ENCODE results near the gene MTUS2.

DNA sequence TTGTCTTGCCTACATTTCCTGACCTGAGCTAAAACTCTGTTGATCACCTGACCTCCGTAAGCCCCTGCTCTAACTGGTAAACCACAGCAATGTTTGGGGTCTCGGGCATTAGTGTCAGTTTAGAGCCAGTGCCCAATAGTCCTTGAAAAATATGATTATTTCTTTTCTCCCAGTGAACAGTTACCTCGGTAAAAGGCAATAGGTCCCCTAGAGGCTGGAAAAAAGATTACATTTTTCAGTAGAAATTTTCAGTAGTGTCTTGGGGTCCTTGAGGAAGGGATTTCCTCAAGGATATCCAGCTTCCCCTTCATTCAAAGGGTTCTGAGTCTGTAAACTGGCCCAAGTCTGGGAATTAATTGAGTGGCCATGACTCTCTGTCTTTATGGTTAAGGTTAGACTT lies 597.9 kb downstream of the MTUS2 start:
- no peak for TF ChIP-seq EZH2 (IDR thresholded peaks at IDR 0.05; ENCODE audit: borderline replicate concordance, low read depth, low read length, severe bottlenecking)
- TF ChIP-seq POLR2A (IDR thresholded peaks at IDR 0.05; ENCODE audit: low read depth, low read length), result no peak
- TF ChIP-seq, protein P1, sequence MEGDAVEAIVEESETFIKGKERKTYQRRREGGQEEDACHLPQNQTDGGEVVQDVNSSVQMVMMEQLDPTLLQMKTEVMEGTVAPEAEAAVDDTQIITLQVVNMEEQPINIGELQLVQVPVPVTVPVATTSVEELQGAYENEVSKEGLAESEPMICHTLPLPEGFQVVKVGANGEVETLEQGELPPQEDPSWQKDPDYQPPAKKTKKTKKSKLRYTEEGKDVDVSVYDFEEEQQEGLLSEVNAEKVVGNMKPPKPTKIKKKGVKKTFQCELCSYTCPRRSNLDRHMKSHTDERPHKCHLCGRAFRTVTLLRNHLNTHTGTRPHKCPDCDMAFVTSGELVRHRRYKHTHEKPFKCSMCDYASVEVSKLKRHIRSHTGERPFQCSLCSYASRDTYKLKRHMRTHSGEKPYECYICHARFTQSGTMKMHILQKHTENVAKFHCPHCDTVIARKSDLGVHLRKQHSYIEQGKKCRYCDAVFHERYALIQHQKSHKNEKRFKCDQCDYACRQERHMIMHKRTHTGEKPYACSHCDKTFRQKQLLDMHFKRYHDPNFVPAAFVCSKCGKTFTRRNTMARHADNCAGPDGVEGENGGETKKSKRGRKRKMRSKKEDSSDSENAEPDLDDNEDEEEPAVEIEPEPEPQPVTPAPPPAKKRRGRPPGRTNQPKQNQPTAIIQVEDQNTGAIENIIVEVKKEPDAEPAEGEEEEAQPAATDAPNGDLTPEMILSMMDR (IDR thresholded peaks at IDR 0.05; ENCODE audit: extremely low read depth in 1 of 2, insufficient read depth in 1 of 2, low read depth in 1 of 2, low read length in 2 of 2), result no peak
- TF ChIP-seq GATA2 (IDR thresholded peaks at IDR 0.05; ENCODE audit: insufficient read depth, insufficient read length, low read depth, low read length), result no peak
- TF ChIP-seq, protein P2, sequence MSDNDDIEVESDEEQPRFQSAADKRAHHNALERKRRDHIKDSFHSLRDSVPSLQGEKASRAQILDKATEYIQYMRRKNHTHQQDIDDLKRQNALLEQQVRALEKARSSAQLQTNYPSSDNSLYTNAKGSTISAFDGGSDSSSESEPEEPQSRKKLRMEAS (IDR thresholded peaks at IDR 0.05; ENCODE audit: insufficient read depth, insufficient read length), result no peak
- TF ChIP-seq MYC (IDR thresholded peaks at IDR 0.05; ENCODE audit: low read depth, low read length), result no peak
- no peak for TF ChIP-seq POLR2AphosphoS5 (IDR thresholded peaks at IDR 0.05; ENCODE audit: insufficient read depth, low read depth, low read length)
- no peak for TF ChIP-seq JUN (IDR thresholded peaks at IDR 0.05; ENCODE audit: borderline replicate concordance, insufficient read depth, insufficient read length, low read depth)
- TF ChIP-seq FOS (IDR thresholded peaks at IDR 0.05; ENCODE audit: borderline replicate concordance, insufficient read depth, low read length), result no peak
